Fibroblast of skin of right quadriceps (primary cell): ENCODE data around the gene AGFG2.
"Not testable (repeated sequence)": the region's sequence is repeated elsewhere in the genome, so short reads cannot be mapped to it uniquely, and the experiment has no call there.

Experiments
- DNase-seq: peaks from one replicate; pipeline ENCODE4 v3.0.0-alpha.2; 2013

AGFG2 gene

DNA sequence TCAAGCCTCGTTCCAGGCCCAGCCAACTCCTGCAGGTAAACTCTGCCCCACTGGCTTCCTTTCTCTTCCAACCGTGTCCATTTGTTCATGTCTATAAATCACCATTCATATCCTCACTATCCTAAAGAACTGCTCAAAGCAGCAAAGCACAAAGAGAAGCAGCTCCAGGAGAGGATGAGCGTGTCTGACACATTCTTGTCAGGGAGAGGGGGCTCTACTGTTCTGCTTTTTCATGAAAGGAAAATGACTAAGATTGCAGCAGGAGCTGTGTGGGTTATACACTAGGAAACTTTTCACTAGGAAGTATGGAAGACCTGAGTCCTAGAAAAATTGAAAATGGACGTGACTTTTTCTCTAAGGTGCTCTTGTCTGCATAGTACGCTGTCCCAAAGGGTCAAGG is 16.7 kb downstream of the AGFG2 start:
- no peak for DNase-seq

DNA sequence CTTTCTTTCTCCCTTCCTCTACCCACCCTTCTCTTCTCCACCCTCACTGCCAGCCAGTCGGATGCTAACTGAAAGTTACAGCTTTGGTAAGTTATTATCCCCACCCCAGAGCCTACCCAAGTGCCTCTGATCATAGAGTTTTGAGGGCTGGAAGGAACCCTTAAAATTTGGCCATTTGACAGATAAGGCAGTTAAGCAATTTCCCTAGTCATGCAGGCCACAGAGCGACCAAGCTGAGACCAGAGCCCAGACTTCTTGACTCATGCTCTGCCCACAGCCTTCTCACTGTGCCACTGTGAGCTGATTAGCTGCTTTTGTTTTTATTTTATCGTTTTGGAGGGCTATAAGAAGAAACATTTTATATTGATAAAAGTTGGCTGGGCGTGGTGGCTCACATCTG is 17.5 kb downstream of the AGFG2 start:
- DNase-seq, result no peak

DNA sequence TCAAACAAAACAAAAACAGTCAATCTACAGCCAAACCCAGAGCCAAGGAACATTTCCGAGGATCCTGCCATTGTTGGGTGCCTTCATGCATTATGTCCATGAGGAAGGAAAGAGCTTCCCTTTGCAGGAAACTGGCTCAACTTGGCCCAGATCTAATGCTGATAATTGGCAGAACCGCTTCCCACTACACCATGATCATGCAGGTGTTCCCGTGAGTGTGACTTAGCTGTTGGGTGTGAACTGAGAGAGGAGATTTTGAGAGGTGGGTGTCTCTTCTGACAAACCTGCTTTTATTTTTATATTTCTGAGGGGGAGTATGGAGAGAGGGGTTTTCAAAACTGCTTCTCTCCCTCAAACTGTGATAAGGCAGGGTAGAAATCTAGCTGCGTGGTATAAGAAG is 20.1 kb downstream of the AGFG2 start:
- no peak for DNase-seq

- no peak for DNase-seq
Observed at GRCh38 chr7:100561491-100562194, 22.6 kb downstream of the AGFG2 start.

- no peak for DNase-seq
Observed at GRCh38 chr7:100562195-100563099, 23.4 kb downstream of the AGFG2 start.

GRCh38 chr7:100563100-100563564 is 24.1 kb downstream of the AGFG2 start:
- DNase-seq, result no peak

DNA sequence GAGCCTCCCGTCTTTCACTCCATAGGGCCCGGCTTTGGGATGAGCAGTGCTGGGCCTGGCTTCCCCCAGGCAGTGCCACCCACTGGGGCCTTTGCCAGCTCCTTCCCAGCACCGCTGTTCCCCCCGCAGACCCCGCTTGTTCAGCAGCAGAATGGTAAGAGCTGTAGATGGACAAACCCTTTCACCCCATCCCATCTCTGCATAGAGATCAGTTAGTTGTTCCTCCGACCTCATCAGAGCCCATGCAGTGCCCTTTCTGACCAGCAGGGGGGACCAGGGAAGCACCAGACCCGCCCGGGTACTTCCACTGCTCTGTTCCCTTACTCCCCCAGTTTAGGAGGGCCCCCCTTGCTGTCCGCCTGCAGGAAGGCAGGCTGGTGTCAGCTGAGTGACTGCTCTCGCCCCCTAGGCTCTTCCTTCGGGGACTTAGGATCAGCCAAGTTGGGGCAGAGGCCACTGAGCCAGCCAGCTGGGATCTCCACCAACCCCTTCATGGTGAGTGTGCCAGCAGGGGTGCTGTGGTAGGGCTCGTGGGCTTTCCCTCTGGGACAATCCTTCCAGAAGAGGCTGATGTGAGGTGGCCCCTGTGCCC is 24.9 kb downstream of the AGFG2 start:
- DNase-seq, result peak; percentile 61

DNA sequence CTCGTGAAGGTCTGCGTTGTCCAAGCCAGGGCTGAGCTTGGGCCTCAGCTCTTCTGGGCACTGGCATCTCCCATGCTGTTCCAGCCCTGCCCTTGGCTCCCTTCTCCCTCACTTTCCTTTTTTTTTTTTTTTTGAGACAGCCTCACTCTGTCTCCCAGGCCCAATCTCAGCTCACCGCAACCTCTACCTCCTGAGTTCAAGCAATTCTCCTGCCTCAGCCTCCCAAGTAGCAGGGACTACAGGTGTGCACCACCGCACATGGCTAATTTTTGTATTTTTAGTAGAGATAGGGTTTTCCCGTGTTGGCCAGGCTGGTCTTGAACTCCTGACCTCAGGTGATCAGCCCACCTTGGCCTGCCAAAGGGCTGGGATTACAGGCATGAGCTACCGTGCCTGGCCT is 25.4 kb downstream of the AGFG2 start:
- not testable (repeated sequence) for DNase-seq

DNA sequence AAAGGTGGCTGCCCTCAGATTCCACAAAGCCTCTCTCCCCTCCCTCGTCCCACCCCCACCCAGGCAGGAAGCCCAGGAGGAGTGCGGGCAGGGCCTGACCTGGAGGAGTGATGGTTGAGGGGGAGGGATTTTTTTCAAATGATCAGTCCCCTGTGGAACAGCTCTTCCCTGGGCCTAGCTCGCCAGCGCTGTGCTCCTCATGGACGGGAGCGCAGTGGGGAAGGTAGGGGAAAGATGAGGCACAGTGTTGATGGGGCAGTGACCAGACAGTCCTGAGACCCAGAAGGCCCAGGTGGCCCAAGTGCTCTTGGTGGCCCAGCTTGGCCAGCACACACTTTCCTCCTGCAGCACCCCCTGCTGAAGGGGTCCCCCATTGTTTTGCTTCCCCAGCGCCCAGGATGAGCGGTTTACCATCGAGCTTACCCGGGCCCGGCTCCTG is 26.1 kb downstream of the AGFG2 start:
- DNase-seq, result no peak

DNA sequence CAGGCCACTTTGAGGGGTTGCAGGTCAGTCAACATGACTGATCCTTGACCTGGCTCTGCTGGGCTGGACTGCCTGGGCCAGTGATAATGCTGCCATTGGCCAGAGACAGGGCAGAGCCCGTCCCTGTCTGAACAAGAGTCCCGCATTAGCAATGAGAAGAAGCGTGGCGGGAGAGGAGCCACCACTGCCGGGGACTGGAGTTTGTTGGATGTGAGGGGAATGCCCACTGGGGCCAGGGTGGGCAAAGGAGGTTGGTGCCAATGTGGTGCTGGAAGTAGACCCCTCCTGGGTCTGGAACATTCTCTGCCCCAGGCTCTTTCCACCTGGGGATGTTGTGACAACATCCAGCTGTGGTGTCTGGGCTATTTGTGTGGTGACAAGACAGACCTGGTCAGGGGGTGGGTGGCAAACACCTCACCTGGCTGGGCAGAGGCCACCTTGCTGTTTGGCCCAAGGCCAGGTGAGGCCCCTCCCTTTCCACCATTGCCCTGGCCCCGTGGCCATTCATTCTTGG is 27.1 kb downstream of the AGFG2 start:
- DNase-seq, result no peak

- DNase-seq, result no peak
Observed at GRCh38 chr7:100567031-100567730, 28.2 kb downstream of the AGFG2 start.

GRCh38 chr7:100567751-100568175 is 28.8 kb downstream of the AGFG2 start:
- DNase-seq, result no peak

GRCh38 chr7:100568176-100568895 is 29.3 kb downstream of the AGFG2 start:
- no peak for DNase-seq

- DNase-seq, result no peak
Observed at GRCh38 chr7:100568896-100569844, 30.2 kb downstream of the AGFG2 start.

DNA sequence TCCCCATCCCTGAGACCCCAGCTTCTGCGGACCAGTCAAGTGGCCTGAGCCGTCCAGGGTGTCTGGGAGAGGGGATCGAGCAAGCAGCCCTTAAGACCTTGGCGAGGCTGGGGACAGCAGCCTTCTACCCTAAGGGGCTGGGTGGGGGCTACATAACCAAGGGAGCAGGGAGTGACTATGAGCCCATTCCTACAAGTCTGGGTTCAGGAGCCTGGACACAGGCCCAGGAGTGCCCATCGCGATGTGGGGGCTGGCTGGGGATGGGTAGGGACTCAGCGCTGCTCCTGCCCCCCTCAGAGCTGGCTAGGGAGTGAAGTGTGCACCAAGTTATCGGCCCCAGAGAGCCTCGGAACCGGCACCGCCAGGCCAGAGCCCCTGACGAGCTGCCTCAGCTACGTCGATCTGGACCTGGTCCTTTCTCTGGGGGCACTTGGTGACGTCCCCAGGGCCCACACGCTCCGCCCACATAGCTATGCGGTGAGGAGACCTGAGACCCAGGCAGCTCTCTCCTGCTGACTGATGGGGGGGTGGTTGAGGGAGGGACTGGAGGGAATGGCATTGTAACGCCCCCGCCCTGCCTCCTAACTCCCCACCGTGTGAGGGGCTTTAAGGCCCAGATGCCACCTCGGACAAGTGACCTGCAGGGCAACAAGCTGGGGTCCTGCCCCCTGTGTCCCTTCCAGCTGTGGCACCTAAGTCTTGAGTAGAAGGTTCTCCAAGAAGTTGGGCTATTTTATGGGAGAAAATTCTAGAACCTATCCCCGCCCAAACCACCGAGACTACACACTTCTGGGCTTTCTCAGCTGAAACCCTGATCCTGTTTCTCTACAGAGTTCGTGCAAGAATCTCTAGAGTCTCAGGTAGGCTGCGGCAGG is 32.2 kb downstream of the AGFG2 start:
- peak; percentile 35 for DNase-seq

DNA sequence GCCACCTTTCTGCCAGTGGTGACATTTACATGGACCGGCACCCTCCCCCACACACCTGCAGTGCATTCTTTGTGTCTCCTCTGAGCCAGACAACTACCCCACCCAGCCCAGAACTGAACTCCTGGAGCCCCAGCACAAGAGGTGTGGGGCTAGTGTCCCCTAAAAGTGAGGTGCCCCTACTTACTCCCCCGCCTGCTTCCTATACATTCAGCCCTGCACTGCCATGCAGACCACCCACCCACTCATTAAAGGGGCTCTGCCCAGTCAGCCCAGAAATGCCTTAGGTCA is 32.8 kb downstream of the AGFG2 start:
- no peak for DNase-seq

- no peak for DNase-seq
Observed at GRCh38 chr7:100572281-100572948, 33.4 kb downstream of the AGFG2 start.

DNA sequence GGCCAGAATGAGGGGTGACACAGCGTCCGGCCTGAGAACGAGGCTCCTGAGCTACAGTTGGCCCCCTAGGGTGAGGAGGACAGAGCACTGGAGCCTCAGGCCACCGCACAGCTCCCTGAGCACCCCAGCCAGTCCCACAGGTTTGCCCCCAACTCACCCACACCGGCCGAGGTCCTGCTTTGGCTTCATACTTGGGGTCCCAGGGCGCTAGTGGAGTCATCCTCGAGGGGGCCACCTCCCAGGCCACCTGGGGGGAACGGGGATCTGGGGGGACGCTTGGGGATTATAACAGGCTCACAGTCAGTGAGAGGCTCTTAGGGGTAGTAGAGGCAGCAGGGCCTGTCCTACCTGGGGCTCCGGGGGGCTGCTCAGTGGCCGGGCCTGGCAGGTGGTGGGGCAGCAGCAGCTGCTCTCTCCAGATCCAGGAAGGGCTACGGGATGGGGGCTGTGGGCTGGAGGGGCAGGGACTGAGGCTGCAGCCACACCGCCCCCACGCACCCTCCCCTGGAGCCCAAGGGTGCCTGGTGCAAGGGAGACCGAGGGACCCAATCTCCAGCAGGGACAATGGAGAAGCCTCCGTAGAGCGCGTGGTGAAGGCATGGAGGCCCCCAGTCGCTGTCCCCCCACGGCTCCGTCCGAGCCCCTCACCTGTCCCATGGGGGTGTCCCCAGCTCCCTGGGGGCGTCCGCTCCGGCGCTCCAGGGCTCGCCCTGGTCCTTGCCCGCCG is 34.1 kb downstream of the AGFG2 start:
- DNase-seq, result no peak
